Astrocyte of the hippocampus (primary cell): Measurements from ENCODE around the gene ZNF644.
"Not testable (repeated sequence)": the region's sequence is repeated elsewhere in the genome, so short reads cannot be mapped to it uniquely, and the experiment has no call there.

Experiments
- DNase-seq: peaks from one replicate; pipeline ENCODE4 v3.0.0; 2011; ENCODE audit warnings: low read depth, low spot score

ZNF644 gene

GRCh38 chr1:90987841-90988240 lies 34.0 kb downstream of the ZNF644 start:
- no peak for DNase-seq

GRCh38 chr1:90986953-90987352 lies 34.9 kb downstream of the ZNF644 start:
- no peak for DNase-seq

GRCh38 chr1:90977522-90977921 lies 44.3 kb downstream of the ZNF644 start:
- DNase-seq, result no peak

- peak; percentile 64 for DNase-seq
These were observed 47.7 kb downstream of the ZNF644 start for GRCh38 chr1:90973897-90974798.

- no peak for DNase-seq
These were observed 51.6 kb downstream of the ZNF644 start for GRCh38 chr1:90970208-90970607.

- no peak for DNase-seq
These were observed 52.6 kb downstream of the ZNF644 start for GRCh38 chr1:90969241-90969640.

- peak; percentile 28 for DNase-seq
These were observed 57.3 kb downstream of the ZNF644 start for GRCh38 chr1:90964444-90965035.

GRCh38 chr1:90963651-90964050 lies 58.2 kb downstream of the ZNF644 start:
- peak; percentile 27 for DNase-seq

GRCh38 chr1:90963236-90963635 lies 58.6 kb downstream of the ZNF644 start:
- no peak for DNase-seq

- no peak for DNase-seq
These were observed 62.3 kb downstream of the ZNF644 start for GRCh38 chr1:90959352-90960206.

GRCh38 chr1:90957497-90957896 lies 64.3 kb downstream of the ZNF644 start:
- DNase-seq, result no peak

- peak; percentile 13 for DNase-seq
These were observed 66.1 kb downstream of the ZNF644 start for GRCh38 chr1:90955769-90956168.

GRCh38 chr1:90952906-90953305 lies 68.9 kb downstream of the ZNF644 start:
- DNase-seq, result no peak

- DNase-seq, result no peak
These were observed 70.8 kb downstream of the ZNF644 start for GRCh38 chr1:90951009-90951408.

- no peak for DNase-seq
These were observed 73.5 kb downstream of the ZNF644 start for GRCh38 chr1:90948301-90948700.

GRCh38 chr1:90946630-90947029 lies 75.2 kb downstream of the ZNF644 start:
- DNase-seq, result no peak

GRCh38 chr1:90945287-90945686 lies 76.5 kb downstream of the ZNF644 start:
- DNase-seq, result no peak

GRCh38 chr1:90943966-90944365 lies 77.9 kb downstream of the ZNF644 start:
- no peak for DNase-seq

- DNase-seq, result no peak
These were observed 81.1 kb downstream of the ZNF644 start for GRCh38 chr1:90940746-90941145.

GRCh38 chr1:90936731-90937130 lies 85.1 kb downstream of the ZNF644 start:
- DNase-seq, result peak; percentile 11

GRCh38 chr1:90936061-90936460 lies 85.8 kb downstream of the ZNF644 start:
- DNase-seq, result peak; percentile 40

- not testable (repeated sequence) for DNase-seq
These were observed 93.6 kb downstream of the ZNF644 start for GRCh38 chr1:90928231-90928630.
